Middle frontal gyrus (tissue), 1 donor: ENCODE measurements around the gene IRX2.

ENCODE experiments used
- DNase-seq: peaks from one replicate; pipeline ENCODE4 v3.0.0-alpha.2; 2015; ENCODE audit warnings: low spot score; ENCODE audit errors: extremely low spot score

The IRX2 gene

DNA sequence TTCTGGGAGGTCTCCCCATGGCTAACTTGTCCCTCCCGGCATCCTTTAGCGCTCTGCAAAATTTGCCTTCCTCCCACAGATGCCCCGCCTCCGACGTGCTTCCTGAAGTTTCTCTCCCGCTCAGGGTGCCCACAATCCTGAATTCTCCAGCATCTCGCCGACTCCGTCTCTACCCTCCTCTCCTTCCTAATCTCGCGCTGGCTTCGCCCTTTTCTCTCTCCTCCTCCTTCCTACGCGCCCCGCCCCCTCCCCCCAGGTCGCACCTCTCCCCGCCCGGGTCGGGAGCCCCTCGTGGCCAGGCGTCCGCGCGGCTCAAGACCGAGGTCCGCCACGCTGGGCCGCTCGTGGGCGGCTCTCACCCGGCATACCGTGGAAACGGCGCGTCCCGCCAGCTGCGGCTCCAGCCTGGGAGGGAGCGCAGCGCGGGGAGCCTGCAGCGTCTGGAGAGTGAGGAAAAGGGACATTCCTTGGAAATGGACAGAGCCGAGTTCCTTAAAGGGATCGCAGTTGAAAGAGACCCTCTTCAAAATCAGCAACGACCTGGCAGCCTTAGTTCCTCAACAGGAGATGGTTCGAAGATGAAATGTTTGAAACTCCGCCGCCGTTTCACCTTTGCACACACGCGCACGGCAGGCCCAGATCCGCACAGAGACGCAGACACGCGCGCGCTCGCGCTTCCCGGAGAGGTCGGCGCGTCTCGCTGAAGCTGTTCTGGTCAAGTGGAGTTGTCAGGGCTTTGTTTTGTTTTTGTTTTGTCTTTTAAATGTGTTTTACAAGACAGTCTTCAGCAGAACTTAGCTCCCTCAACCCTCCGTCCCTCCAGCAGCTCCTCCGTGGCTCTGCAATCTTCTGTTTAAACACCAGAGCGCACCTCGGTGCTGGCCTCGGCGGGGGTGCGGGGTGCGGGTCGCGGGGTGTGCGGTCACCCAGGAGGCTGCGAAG, 5.0 kb upstream of the IRX2 start:
- DNase-seq, result no peak

DNA sequence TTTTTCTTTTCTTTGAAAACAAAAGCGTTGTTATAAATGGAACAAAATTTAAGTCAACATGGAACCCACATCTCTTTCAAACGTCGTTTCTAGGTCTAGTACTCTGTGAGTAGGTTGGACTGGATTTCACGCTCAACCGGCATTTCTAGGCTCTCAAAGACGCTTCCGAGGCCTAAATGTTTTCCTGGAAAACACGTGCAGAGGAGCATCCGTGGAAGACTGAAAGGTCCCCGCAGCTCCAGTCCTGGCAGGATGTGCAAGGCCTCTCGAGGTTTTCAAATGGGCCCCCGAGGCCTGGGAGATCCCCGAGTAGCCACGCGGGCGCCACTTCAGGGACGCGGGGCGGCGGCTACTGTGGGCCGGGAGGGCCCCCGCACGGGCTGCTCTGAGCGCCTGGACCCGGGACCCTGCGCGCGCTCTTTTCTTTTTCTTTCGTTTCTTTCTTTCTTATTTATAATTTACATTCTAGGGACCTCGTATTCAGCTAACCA, 4.2 kb upstream of the IRX2 start:
- no peak for DNase-seq

DNA sequence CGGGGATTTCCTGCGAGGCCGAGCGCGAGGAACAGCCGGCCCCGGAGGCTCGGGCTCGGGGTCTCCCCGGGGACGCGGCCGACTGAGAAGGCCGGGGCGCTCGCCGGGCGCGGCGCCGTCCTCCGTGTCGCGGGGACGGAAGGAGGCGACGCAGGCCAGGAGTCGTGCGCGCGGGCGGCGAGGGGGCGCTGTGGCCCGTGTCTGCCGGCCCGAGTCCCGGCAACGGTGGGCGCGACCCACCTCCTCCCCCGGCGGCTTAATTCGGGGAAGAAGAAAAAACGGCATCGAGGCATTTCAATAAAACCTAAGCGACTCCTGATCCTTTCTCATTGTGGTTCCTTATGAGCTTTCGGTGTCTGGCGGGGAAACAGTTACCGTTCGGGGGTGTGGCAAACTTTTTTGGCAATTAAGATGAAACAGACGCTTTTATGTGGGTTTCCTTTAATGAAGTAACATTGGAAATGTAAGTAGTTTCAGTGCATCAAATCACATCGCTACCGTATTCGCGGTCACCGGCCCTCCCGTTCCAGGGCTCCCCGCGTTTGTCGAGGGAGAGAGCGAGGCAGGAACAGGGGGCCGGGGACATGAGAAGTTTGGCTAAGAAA, 3.7 kb upstream of the IRX2 start:
- no peak for DNase-seq

GRCh38 chr5:2754581-2755075, 3.2 kb upstream of the IRX2 start:
- no peak for DNase-seq

DNA sequence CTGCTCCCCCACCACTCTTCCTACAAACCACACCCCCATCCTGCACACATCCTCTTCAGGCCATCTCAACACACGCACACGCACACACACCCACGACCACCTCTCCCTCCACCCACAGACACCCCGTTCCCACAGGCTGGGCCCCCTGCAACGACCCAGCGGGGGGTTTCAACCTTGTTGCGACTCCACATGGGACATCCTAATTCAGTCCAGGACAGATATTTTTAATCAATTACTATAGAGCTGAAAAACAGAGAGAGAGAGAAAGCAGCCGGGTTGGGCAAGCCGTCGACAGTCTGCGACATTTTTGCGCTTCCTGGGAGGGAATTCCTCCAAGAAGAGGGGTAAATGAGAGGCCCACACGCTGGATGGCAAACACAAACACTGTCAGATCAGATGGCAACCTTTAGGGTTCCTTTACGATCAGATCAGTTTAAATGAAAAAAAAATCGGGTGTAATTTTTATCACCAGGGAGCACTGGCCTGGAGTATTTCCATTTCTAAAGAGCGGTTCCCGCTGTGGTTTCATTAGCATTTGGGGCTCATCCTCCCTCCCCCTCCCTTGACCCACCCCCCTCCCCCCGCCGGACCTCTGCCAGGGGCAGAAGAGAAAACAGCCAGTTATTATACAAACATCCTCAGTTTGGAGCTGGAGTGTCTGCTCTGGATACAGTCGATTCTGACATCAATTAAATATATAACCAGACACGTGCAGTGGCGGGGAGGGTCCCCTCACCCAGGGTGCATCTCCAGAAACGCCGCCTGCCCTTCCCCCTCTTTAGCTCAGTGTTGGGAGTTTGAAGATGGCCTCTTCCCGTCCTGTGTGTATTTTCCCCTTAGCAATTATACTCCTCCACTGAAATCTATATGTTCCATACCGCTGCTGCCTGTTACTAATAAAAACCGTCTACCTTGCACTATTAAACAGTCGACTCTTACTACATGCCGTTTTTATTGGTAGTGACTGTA, 2.3 kb upstream of the IRX2 start:
- DNase-seq, result no peak

- no peak for DNase-seq
These were observed 1.5 kb upstream of the IRX2 start for GRCh38 chr5:2752821-2753439.

DNA sequence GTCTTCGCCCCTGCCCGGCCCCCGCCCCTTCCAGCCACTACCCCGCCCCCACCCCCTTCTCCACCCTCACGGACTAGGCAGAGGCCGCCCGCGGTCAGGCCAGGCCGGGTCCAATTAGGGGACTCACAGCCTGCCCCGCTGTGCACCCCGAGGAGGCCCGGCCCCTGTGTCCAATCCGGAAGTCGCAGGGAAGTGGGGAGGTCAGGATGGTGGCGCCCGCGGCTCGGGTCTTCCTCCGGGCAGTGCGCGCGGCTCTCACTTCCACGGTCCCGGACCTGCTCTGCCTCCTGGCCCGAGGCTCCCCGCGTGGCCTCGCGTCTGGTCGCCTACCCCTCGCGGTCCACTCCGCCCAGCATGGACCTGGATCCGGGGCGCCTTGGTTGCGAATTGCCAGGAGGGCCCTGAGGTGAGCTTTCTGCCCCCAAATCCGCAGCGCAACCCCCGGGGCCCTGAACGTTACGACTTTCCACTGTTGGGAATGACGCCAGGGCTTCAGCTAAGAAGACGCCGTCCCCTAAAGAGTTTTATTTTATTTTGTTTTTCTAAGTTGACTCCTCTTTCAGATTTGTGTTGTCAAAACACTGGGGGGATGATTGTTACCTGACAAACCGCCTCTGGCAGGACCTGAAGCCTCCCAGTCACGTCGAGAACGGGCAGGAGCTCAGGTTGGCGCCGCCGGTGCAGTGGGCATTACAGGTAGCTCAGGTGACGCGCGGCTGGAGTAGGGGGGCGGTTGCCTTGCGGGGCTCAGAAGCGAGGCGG, 763 bp upstream of the IRX2 start:
- no peak for DNase-seq

- DNase-seq, result no peak
These were observed 566 bp downstream of the IRX2 start for GRCh38 chr5:2750758-2751464.

DNA sequence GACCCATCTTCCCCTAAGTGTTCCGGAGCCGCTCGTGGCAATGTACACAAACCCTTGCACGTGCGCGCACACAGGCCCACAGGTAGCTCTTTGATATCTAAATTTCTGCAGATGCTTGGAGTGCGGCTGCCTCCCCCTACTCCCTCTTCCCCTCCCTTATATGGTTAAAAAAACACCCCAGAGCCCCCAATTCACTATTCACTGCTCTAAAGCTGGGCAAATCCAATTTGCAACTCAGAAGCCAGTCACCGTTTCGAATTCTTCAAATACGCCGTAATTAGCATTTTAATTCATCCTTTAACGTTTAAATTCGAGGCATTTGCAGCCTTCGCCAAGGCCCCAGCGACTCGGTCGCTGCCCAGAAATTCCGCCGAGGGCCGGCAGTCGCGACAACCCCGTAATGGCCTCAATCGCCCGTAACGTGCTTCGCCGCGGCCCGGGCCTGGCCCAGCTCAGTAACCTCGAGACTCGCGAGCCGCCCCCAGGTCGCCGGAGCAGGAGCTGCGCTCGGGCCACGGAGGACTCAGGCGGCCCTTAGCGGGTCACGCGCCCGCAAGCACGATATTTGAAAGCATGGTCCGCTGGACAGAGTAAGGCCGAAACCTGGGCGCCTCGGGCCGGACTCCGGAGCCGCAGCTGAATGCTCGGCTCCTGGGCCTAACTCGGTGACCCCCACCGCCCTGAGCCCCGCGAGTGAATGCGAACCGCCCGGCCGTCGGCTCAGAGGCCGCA, 1.3 kb downstream of the IRX2 start:
- DNase-seq, result no peak

DNA sequence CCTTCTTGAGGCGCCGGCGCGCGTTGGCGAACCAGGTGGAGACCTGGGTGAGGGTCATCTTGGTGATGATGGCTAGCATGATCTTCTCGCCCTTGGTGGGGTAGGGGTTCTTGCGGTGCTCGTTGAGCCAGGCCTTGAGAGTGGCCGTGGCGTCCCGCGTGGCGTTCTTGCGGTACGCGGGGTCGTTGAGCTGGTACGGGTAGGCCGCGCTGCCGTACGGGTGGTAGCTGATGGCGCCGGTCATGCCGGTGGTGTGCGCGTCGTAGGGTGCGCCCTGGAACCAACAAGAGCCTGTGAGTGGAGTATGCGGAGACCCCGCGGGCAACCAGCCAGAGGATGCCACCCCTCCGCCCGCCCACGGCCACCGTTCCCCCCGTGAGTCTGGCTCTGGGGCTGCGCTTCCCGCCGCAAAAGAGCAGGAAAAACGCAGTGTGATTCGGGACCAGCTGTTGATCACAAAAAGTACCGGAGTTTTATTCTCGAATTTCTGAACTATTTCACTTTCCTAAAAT, 1.9 kb downstream of the IRX2 start:
- DNase-seq, result no peak

DNA sequence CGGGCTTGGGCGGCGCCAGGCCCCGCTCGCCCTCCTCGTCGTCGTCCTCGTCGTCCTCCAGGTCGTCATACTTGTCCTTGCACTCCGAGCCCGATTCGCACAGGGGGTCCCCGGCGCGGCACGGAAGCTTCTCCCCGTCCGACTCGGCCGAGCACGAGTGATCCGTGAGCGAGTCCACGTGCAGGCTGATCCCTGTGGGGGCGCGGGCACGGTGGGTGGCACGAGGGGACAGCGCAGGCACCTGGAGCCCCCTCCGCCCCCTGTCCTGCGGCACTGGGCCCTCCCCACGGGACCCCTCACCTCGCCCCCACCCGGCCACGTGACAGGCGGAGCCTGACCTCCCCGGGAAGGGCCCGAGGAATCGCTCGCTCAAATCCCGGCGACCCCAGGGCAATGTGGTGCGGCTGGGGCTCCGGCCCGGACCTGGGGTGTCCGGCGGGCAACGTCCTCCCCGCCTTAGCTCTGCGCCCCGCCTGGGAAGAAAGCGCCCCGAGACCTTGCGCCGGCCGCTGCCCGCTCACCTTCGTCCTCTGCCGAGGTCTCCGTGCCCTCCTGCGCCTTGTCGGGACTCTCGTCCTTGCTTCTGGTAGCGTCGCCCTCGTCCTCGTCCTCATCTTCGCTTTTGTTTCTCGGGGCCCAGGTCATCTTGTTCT, 2.5 kb downstream of the IRX2 start:
- DNase-seq, result no peak

DNA sequence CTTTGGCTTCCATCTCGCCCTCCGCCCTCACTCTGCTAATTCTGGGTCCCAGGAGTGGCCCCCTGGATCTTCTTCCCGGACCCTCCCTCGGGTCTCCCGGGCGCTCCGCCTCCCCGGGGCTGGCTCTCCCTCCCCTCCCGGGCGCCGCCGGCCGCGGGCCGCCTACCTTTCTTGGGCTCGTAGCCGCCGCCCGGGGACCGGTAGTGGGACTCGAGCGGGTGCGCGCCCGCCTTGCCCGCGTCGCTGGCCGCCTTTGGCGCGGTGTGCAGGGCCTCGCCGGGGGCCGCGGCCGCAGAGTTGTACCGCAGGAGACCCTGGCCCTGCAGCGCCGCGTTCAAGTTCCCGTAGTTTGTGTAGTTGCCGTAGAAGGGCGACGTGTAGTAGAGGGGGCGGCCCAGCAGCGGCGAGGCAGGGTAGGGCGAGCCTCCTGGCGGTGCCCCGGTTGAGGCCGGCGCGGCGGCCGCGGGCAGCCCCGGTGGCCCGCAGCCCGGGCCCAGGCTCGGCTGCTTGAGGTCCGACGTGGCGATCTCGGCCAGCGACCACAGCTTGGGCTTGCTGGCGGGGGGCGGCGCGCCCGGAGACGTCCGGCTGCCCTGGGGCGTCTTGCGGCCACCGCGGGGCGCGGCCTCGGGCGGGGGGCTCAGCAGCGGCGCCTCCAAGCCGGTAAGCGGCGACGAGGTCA, 3.2 kb downstream of the IRX2 start:
- DNase-seq, result no peak

GRCh38 chr5:2747363-2748162, 3.9 kb downstream of the IRX2 start:
- no peak for DNase-seq

DNA sequence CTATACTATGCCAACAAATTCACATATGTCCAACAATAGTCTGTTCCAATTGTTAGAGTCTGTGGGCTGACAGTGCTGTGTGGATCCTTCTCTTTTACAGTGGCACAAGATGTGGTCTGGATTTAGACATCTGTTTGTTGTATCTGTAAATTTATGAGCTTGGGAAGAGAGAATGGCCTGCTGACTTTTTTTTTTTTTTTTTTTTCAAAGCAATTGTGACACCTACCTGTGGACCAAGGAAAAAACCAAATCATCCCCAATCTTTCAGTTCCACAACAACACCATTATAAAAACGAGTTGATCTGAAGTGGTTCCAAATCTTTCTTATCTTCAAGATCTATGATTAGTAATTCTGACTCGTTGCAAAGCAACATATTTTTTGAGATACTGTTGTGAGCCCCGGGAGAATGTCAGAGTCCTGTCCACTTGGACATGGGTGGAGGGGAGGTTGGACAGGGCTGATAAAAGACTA, 4.9 kb downstream of the IRX2 start:
- no peak for DNase-seq

DNA sequence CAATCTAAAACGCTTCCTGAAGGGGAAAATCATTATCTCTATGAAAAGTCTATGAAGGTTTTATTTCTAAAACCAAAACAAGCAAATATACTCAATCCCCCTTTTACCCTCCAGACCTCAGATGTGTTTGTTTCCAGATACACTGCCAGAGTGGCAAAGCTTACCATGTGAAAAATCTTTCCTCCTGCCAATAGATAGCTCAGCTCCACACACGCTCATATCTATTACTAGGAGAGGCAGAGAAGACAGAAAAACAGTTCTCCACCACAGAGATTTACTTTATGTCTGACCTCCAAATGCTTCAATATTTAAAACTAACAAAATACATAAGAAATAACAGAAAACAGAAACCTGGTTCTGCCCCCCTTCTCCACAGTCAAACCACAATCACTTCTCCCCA, 7.0 kb downstream of the IRX2 start:
- no peak for DNase-seq

DNA sequence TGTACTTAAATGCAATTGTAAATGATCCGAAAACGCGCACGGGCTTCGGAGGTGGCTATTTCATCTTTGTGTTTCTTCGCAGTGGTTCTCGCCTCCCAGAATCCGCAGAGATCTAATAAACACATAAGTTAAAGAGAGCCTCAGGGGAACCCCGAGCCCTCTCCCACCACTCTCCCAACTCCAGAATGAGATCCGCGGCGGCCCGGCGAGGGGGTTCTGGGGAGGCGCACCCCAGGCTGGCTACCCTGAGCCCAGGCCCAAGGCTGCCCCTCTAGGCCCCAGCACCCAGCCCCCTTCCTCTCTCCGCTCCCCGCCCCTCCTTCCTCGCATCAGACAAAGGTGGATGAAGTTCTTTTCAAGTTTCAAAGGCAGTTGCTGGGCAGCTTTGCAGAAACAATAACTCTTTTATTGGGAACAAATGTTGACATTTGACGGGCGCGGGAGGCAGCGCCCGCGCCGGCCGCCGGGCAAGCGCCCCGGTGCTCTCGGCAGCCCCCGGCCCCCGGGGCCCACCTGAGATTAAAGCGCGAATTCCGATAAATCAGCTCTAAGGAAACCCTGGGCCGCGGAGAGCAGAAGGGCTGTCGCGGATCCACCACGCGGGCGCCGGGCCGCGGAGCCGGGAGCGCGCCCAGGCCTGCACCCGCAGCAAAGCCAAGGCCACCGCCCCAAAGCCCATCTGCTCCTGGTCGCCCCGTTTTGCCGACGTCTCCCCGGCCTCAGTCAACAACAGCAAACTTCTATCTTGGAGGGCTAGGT, 8.4 kb downstream of the IRX2 start:
- DNase-seq, result no peak
